ENCODE results near the gene ZCCHC2. TPM values are rescaled to one million over a fixed set of nuclear protein-coding genes. Genes with fewer than 3 reads are reported as not detected.

The ZCCHC2 gene
- total and polyA plus RNA-seq, 2 experiments from 2014 or later = 3.3 to 14.9 TPM

GRCh38 chr18:62536005-62536404 is 13.2 kb downstream of the ZCCHC2 start:
- H3K27ac ChIP-seq = no peak overlapping the region
- H2AFZ ChIP-seq = no peak overlapping the region
- TF ChIP-seq CTCF (IDR thresholded peaks at IDR 0.05; ENCODE audit: poor library complexity) = no peak
- TF ChIP-seq EZH2 (IDR thresholded peaks at IDR 0.05; ENCODE audit: borderline replicate concordance) = no peak
- TF ChIP-seq EZH2phosphoT487 (IDR thresholded peaks at IDR 0.05; ENCODE audit: low read depth, severe bottlenecking, unreplicated experiment) = no peak
- H3K4me2 ChIP-seq = no peak overlapping the region
- WGBS (ENCODE audit: low lambda C conversion rate, missing lambda C conversion rate) = 94% methylated on average over 7 of the region's 7 CpGs
- no peak for DNase-seq (ENCODE audit: low spot score)
- no peaks in the 10 kb centered on the region for H3K9me2 ChIP-seq (replicated peaks; ENCODE audit: insufficient read depth)
- H3K27me3 ChIP-seq = no peaks in the 10 kb centered on the region
- H4K20me1 ChIP-seq (ENCODE audit: insufficient read depth, poor library complexity, severe bottlenecking) = peaks cover 9% of the 10 kb centered on the region
- H3K79me2 ChIP-seq = peaks cover 74% of the 10 kb centered on the region
- no peaks in the 10 kb centered on the region for H3K9me3 ChIP-seq (ENCODE audit: low read depth)
- no peak overlapping the region for H3K4me3 ChIP-seq
- H3K4me1 ChIP-seq (ENCODE audit: insufficient read depth) = no peaks in the 10 kb centered on the region
- H3K36me3 ChIP-seq (replicated peaks; ENCODE audit: insufficient read depth, low read depth) = no peaks in the 10 kb centered on the region

- peaks cover 61% of the 10 kb centered on the region for H3K79me2 ChIP-seq
- no peak overlapping the region for H2AFZ ChIP-seq
- no peaks in the 10 kb centered on the region for H3K9me3 ChIP-seq (ENCODE audit: low read depth)
- H3K9me2 ChIP-seq (replicated peaks; ENCODE audit: insufficient read depth) = no peaks in the 10 kb centered on the region
- no peaks in the 10 kb centered on the region for H3K4me1 ChIP-seq (ENCODE audit: insufficient read depth)
- TF ChIP-seq EZH2 (IDR thresholded peaks at IDR 0.05; ENCODE audit: borderline replicate concordance) (no peak), CTCF (IDR thresholded peaks at IDR 0.05; ENCODE audit: poor library complexity) (no peak), EZH2phosphoT487 (IDR thresholded peaks at IDR 0.05; ENCODE audit: low read depth, severe bottlenecking, unreplicated experiment) (no peak)
- 96% methylated on average over 8 of the region's 8 CpGs for WGBS (ENCODE audit: low lambda C conversion rate, missing lambda C conversion rate)
- no peak overlapping the region for H3K4me3 ChIP-seq
- H3K36me3 ChIP-seq (replicated peaks; ENCODE audit: insufficient read depth, low read depth) = no peaks in the 10 kb centered on the region
- H4K20me1 ChIP-seq (ENCODE audit: insufficient read depth, poor library complexity, severe bottlenecking) = peaks cover 9% of the 10 kb centered on the region
- no peak overlapping the region for H3K27ac ChIP-seq
- no peak for DNase-seq (ENCODE audit: low spot score)
- H3K4me2 ChIP-seq = no peak overlapping the region
- no peaks in the 10 kb centered on the region for H3K27me3 ChIP-seq
Measured at GRCh38 chr18:62537042-62537894, 14.4 kb downstream of the ZCCHC2 start.

GRCh38 chr18:62537946-62538345 is 15.1 kb downstream of the ZCCHC2 start:
- Histone ChIP-seq H3K4me2 (no peak overlapping the region), H3K4me1 (ENCODE audit: insufficient read depth) (no peaks in the 10 kb centered on the region), H3K27ac (no peak overlapping the region), H3K4me3 (no peak overlapping the region), H3K9me2 (replicated peaks; ENCODE audit: insufficient read depth) (no peaks in the 10 kb centered on the region), H3K36me3 (replicated peaks; ENCODE audit: insufficient read depth, low read depth) (no peaks in the 10 kb centered on the region), H2AFZ (no peak overlapping the region), H3K79me2 (peaks cover 54% of the 10 kb centered on the region), H4K20me1 (ENCODE audit: insufficient read depth, poor library complexity, severe bottlenecking) (peaks cover 9% of the 10 kb centered on the region), H3K9me3 (ENCODE audit: low read depth) (no peaks in the 10 kb centered on the region), H3K27me3 (no peaks in the 10 kb centered on the region)
- TF ChIP-seq CTCF (IDR thresholded peaks at IDR 0.05; ENCODE audit: poor library complexity) (no peak), EZH2 (IDR thresholded peaks at IDR 0.05; ENCODE audit: borderline replicate concordance) (no peak)
- 85% methylated on average over 4 of the region's 4 CpGs for WGBS (ENCODE audit: low lambda C conversion rate, missing lambda C conversion rate)
- DNase-seq (ENCODE audit: low spot score) = no peak

Data from hepatocyte (in vitro differentiated cells).